GM12875 (cell line): ENCODE measurements around the gene PLEKHD1.
"Not testable (repeated sequence)": the region's sequence is repeated elsewhere in the genome, so short reads cannot be mapped to it uniquely, and the experiment has no call there.

Experiments used
- H3K4me3 ChIP-seq: one replicate; pipeline ENCODE4 v1.5.1; 2011; ENCODE audit warnings: low read depth, low read length, control low read depth
- TF ChIP-seq, protein P1 (sequence below): IDR thresholded peaks from 2 replicates; pipeline ENCODE4 v1.5.1; 2011; ENCODE audit warnings: low read depth, mild to moderate bottlenecking, control low read depth, inconsistent platforms, low read length, moderate library complexity, borderline replicate concordance; ENCODE audit not compliant: insufficient read depth

PLEKHD1 gene

DNA sequence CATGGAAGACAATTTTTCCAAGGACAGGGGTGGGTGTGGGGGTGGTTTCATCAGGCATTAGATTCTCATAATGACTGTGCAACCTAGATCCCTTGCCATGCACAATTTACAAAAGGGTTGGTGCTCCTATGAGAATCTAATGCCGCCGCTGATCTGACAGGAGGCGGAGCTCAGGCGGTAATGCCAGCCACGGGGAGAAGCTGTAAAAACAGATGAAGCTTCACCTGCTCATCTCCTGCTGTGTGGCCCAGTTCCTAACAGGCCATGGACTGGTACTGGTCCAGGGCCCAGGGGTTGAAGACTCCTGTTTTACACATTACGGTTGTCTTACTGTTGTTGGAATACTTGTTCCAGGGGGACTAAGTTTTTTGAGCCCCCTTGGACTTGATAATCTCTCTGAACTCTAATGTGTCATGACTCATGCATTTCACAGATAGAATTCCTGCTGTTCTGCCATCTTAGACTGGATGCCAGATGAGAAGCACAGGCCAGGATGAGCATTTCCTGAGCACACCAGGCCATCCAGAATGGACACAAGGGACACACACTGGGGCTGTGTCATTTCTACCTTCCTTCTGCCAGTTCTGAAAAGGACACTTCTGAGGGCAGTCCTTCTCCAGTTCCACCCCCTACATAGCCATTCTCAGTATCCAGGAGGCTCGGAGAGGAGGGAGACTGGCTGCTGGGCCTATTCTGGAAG lies 5.8 kb downstream of the PLEKHD1 start:
- no peak overlapping the region for H3K4me3 ChIP-seq
- TF ChIP-seq, protein P1, sequence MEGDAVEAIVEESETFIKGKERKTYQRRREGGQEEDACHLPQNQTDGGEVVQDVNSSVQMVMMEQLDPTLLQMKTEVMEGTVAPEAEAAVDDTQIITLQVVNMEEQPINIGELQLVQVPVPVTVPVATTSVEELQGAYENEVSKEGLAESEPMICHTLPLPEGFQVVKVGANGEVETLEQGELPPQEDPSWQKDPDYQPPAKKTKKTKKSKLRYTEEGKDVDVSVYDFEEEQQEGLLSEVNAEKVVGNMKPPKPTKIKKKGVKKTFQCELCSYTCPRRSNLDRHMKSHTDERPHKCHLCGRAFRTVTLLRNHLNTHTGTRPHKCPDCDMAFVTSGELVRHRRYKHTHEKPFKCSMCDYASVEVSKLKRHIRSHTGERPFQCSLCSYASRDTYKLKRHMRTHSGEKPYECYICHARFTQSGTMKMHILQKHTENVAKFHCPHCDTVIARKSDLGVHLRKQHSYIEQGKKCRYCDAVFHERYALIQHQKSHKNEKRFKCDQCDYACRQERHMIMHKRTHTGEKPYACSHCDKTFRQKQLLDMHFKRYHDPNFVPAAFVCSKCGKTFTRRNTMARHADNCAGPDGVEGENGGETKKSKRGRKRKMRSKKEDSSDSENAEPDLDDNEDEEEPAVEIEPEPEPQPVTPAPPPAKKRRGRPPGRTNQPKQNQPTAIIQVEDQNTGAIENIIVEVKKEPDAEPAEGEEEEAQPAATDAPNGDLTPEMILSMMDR: no peak

DNA sequence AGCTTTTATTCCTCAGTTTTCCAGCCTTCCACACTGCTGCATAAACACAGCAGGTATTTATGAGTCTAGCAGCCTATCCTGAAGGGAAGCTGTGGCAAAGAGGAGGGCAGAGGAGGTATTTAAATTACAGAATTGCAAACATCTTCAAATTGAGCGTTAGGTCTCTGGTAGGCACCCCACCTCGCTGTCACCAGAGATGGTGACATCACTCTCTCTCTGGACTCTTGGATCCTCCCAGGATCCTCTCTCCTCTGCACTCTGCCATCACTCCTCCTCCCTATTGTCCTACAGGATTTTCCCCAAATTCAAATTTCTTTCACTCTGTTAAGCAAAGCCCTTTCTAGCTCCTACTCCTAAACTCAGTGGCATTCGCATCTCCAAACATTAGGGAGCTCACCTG lies 6.7 kb downstream of the PLEKHD1 start:
- no peak overlapping the region for H3K4me3 ChIP-seq
- TF ChIP-seq, protein P1: no peak

DNA sequence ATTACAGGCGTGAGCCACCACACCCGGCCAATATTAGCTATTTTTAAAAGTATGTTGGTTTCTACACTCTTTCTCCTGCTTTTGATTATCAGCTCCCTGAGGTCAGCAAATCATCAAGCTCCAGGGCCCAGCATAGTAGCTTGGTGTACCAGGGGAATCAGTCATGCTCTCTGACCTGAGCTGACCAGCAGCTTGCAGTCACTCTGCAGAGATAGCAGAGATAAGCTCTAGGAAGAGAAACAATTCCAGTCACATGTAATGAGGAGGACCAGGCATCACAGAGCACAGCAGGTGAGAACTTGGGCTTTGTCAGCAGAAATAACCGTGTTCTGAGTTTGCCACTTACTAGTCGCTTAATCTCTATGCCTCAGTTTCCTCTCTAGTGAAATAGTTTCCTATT lies 8.5 kb downstream of the PLEKHD1 start:
- TF ChIP-seq, protein P1: no peak
- no peak overlapping the region for H3K4me3 ChIP-seq

DNA sequence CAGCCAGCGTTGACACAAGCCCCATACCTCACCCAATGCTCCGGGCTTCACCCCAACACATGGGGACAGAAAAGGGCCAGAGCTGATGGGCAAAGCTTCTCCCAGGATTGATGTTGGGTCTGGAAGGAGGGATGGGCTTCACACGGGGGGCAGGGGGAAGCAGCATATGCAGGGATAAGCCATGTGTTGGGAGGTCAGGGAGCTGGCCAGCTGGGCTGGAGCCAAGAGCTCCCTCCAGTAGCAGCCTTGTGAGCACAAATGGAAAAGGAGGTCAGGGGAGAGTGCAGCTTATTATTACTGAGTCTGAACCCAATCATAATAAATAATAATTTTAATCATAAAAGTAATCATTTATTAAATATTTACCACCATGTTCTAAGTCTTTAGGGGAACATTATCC lies 9.3 kb downstream of the PLEKHD1 start:
- TF ChIP-seq, protein P1: no peak
- H3K4me3 ChIP-seq: no peak overlapping the region

DNA sequence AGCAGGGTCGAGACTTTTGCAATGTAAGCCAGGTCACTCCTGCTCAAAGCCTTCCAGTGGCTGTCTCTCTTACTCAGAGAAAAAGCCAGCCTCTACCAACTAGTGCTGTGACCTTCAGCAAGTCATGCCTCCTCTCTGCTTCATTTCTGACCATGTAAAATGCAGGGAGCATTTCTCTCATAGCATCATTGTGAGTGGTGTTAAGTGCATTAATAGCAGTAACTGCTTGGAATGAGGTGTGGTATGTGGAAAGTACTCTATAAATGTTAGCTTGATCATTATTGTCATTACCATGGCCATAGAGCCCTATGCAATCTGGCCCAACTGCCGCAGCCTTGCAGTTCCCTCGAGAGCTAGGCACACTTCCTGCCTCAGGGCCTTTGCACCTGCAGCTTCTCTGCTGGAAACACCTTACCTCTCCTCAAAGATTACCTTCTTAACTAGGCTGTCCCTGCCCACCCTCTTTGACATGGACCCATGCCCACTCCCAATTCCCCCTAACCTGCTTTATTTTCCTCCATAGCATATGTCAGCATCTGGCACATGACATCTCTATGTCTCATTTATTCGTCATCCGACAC lies 10.9 kb downstream of the PLEKHD1 start:
- TF ChIP-seq, protein P1: no peak
- no peak overlapping the region for H3K4me3 ChIP-seq

DNA sequence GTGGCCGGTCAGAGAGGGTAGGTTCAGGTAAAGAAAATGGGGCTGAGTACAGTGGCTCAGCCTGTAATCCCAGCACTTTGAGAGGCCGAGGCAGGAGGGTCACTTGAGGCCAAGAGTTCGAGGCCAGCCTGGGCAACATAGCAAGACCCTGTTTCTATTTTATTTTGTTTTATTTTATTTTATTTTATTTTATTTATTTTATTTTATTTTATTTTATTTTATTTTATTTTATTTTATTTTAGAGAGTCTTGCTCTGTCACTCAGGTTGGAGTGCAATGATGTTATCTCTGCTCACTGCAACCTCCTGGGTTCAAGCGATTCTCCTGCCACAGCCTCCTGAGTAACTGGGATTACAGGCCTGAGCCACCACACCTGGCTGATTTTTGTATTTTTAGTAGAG lies 13.3 kb downstream of the PLEKHD1 start:
- H3K4me3 ChIP-seq: not testable (repeated sequence)

DNA sequence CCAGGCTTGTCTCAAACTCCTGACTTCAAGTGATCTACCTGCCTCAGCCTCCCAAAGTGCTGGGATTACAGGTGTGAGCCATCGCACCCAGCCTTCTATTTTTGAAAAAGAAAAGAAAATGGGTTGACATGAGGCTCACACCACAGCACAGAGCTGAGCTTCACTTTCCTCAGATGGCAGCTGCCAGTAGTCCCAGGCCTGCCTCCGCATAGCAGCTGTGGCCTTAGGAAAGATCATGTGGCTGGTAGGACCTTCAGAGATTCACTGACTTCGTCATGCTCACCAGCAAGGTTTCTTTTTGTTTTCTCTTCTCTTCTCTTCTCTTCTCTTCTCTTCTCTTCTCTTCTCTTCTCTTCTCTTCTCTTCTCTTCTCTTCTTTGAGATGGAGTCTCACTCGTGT lies 13.8 kb downstream of the PLEKHD1 start:
- not testable (repeated sequence) for H3K4me3 ChIP-seq

DNA sequence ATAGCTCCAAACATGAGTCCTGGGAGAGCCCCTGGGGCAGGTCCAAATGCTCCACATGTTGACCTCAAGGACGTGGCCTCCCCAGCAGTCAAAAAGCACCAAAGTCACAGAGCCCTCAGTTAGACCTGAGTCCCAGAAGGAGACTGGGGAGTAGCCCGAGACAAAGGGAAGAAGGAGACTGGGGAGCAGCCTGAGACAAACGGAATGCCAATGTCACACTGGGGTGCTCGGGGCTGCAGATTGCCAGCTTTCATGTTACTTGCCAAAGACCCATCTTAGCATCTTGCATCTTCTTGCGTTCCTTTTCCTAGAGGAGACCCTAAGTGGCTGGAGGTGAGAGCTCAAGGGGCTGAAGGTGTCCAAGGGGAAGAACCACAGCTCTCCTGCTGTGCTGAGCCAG lies 14.9 kb downstream of the PLEKHD1 start:
- H3K4me3 ChIP-seq: no peak overlapping the region
- TF ChIP-seq, protein P1: no peak
